Stimulated activated CD8-positive, alpha-beta memory T cell treated with anti-CD3 and anti-CD28 coated beads, Interleukin-7, amount 100 ng/mL, for 1 hour (primary cell): Measurements from ENCODE around the gene ITGA3.

ENCODE experiments used
- DNase-seq, 2 donors: peaks; one replicate each; pipeline ENCODE4 v3.0.0-alpha.2; 2020; ENCODE audit warnings: low read depth in 2 of 2

ITGA3 gene

GRCh38 chr17:50093807-50094206, 37.9 kb downstream of the ITGA3 start:
- no peak for DNase-seq

- DNase-seq, result peak; percentile 83 to 93
Observed at GRCh38 chr17:50094243-50094752, 38.4 kb downstream of the ITGA3 start.

- DNase-seq, result peak; percentile 91 to 92
Observed at GRCh38 chr17:50094753-50095619, 39.1 kb downstream of the ITGA3 start, which contains the start of gene PDK2. Gene PDK2, plus strand, starts transcription at chr17:50095351. Its CDS starts 85 bp downstream, at chr17:50095436.

- DNase-seq, result no peak
Observed at GRCh38 chr17:50095626-50096037, 39.7 kb downstream of the ITGA3 start.

- no peak for DNase-seq
Observed at GRCh38 chr17:50096092-50096491, 40.2 kb downstream of the ITGA3 start.

GRCh38 chr17:50096758-50097157, 40.8 kb downstream of the ITGA3 start:
- DNase-seq, result no peak

- no peak for DNase-seq
Observed at GRCh38 chr17:50097455-50097854, 41.5 kb downstream of the ITGA3 start.

GRCh38 chr17:50097926-50098325, 42.0 kb downstream of the ITGA3 start:
- DNase-seq, result no peak

GRCh38 chr17:50098583-50098982, 42.7 kb downstream of the ITGA3 start:
- DNase-seq, result no peak

GRCh38 chr17:50099003-50099402, 43.1 kb downstream of the ITGA3 start:
- DNase-seq, result no peak

- no peak for DNase-seq
Observed at GRCh38 chr17:50100480-50100883, 44.6 kb downstream of the ITGA3 start.

GRCh38 chr17:50100921-50101345, 45.0 kb downstream of the ITGA3 start:
- no peak for DNase-seq

- no peak for DNase-seq
Observed at GRCh38 chr17:50101346-50102163, 45.6 kb downstream of the ITGA3 start.

- DNase-seq, result no peak
Observed at GRCh38 chr17:50102164-50102991, 46.5 kb downstream of the ITGA3 start.

GRCh38 chr17:50103252-50103651, 47.3 kb downstream of the ITGA3 start:
- DNase-seq, result no peak

GRCh38 chr17:50103941-50104340, 48.0 kb downstream of the ITGA3 start:
- no peak for DNase-seq

- DNase-seq, result no peak
Observed at GRCh38 chr17:50105811-50106210, 49.9 kb downstream of the ITGA3 start.

GRCh38 chr17:50106393-50107131, 50.7 kb downstream of the ITGA3 start:
- DNase-seq, result no peak

GRCh38 chr17:50107790-50108414, 52.0 kb downstream of the ITGA3 start:
- DNase-seq, result no peak

GRCh38 chr17:50108556-50108955, 52.6 kb downstream of the ITGA3 start:
- no peak for DNase-seq
